ENCODE data around the gene LHX8.

DNA sequence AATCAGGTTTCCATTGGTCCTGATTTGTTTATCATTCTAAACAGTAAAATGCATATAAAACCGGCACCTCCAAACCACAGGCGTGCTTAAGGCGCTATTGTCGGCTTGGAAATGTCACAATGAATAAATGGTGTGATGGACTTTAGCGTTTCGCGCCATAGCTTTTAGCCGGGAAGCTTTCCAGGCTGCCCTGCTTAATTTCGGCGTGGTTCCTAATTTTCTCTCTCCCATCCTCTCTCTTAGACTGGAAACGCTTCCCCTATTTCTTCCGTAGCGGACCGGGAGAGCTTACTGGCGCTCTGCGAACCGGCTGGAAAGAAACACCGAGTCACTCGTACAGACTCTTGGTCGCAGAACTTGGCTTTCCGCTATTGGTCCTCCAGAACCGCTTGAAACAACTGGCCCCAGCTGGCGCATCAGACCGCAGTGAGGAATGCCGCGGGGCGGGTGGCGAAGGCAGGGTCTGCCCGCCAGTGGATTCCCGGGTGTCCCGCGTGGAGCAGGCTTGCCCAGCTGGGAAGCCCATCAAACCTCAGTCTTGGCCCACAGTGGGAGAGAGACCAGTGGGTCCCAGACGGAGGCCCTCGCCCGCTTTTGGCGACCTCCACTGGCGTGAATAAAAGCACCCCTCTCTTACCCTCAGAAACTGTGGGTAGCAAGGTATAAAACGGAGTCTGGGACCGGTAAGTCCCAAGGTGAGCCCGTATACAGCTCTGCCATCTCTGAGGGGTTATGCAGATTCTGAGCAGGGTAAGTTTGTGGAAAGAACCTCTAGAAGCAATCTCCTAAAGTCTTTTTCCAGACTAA is 4.0 kb upstream of the LHX8 start:
- TF ChIP-seq CTCF (IDR thresholded peaks at IDR 0.05; ENCODE audit: insufficient read depth, low read depth, low read length), result no peak
- peak; percentile 75 for TF ChIP-seq EZH2 (IDR thresholded peaks at IDR 0.05; ENCODE audit: insufficient read depth, low read length)
